ENCODE results near the gene FAM9A.

FAM9A gene

DNA sequence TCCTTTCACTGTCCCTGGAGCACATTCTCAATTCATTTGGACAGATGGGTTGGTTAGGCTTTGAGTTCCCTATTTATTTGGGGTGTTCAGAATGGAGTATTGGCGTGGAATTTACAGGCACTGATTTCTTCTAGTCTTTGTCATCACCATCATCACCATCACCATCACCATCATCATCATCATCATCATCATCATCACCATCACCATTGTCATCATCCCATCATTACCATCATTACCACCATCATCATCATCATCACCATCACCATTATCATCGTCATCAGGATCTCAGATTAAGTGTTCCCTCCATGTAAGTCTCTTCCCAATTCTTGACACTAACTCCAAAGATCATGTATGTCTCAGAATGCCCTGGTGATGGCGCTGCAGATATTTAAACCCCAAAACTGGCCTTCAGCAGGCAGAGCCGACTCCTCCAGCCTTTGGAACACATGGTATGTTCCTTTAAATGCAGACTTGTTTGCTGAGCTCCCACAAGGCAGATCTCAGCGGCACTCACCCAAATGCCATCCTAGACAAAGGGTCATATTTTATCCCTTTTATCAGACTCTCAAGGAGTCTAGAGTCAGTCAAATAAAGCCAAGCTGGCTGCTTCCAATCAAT lies 19.8 kb upstream of the FAM9A start:
- Histone ChIP-seq H3K36me3 (ENCODE audit: insufficient read depth) (no peaks in the 10 kb centered on the region), H3K27me3 (ENCODE audit: insufficient read depth, low read depth) (no peaks in the 10 kb centered on the region), H3K4me1 (ENCODE audit: low read depth, poor library complexity, severe bottlenecking) (no peaks in the 10 kb centered on the region), H3K4me2 (no peak overlapping the region), H2AFZ (ENCODE audit: low read depth) (no peak overlapping the region), H3K79me2 (ENCODE audit: insufficient read depth, low read depth) (no peaks in the 10 kb centered on the region), H3K4me3 (IDR thresholded peaks at IDR 0.05; ENCODE audit: insufficient read depth, low read depth, low read length) (no peak overlapping the region), H4K20me1 (ENCODE audit: insufficient read depth) (no peaks in the 10 kb centered on the region), H3K27ac (no peak overlapping the region), H3K9ac (no peak overlapping the region)
- TF ChIP-seq, protein P1, sequence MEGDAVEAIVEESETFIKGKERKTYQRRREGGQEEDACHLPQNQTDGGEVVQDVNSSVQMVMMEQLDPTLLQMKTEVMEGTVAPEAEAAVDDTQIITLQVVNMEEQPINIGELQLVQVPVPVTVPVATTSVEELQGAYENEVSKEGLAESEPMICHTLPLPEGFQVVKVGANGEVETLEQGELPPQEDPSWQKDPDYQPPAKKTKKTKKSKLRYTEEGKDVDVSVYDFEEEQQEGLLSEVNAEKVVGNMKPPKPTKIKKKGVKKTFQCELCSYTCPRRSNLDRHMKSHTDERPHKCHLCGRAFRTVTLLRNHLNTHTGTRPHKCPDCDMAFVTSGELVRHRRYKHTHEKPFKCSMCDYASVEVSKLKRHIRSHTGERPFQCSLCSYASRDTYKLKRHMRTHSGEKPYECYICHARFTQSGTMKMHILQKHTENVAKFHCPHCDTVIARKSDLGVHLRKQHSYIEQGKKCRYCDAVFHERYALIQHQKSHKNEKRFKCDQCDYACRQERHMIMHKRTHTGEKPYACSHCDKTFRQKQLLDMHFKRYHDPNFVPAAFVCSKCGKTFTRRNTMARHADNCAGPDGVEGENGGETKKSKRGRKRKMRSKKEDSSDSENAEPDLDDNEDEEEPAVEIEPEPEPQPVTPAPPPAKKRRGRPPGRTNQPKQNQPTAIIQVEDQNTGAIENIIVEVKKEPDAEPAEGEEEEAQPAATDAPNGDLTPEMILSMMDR (conservative IDR thresholded peaks at IDR 0.05; ENCODE audit: low read depth, low read length) = no peak

DNA sequence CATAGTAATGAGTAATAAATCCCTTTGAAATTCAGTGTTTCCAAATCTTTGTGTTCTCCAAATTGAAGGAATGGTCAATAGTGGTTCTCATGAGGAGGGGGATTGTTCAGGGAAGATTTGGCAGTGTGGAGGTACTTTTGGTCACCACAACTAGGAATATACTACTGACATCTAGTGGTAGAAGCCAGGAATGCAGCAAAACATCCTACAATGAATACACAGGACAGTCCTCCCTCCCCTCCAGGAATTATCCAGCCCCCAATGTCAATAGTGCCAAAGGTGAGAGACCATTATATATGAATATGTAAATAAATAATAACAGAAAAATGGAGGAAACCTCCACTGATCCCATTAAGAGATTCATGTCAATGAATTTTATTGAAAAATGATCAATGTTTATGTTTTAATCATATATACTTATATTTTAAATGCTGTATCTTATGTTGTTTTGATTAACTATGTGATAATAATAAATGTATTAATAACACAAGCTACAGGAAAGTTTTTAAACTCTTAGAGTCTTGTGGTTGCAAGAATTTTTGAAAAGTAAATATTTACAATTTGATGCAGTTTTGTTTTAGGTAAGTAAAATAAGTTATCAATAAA lies 14.4 kb upstream of the FAM9A start:
- Histone ChIP-seq H3K4me1 (ENCODE audit: low read depth, poor library complexity, severe bottlenecking) (no peaks in the 10 kb centered on the region), H3K4me2 (no peak overlapping the region), H3K9ac (no peak overlapping the region), H2AFZ (ENCODE audit: low read depth) (no peak overlapping the region), H3K36me3 (ENCODE audit: insufficient read depth) (no peaks in the 10 kb centered on the region), H3K27me3 (ENCODE audit: insufficient read depth, low read depth) (no peaks in the 10 kb centered on the region), H4K20me1 (ENCODE audit: insufficient read depth) (no peaks in the 10 kb centered on the region), H3K4me3 (IDR thresholded peaks at IDR 0.05; ENCODE audit: insufficient read depth, low read depth, low read length) (no peak overlapping the region), H3K27ac (no peak overlapping the region), H3K79me2 (ENCODE audit: insufficient read depth, low read depth) (no peaks in the 10 kb centered on the region)
- TF ChIP-seq, protein P1 (conservative IDR thresholded peaks at IDR 0.05; ENCODE audit: low read depth, low read length) = peak; percentile 53

DNA sequence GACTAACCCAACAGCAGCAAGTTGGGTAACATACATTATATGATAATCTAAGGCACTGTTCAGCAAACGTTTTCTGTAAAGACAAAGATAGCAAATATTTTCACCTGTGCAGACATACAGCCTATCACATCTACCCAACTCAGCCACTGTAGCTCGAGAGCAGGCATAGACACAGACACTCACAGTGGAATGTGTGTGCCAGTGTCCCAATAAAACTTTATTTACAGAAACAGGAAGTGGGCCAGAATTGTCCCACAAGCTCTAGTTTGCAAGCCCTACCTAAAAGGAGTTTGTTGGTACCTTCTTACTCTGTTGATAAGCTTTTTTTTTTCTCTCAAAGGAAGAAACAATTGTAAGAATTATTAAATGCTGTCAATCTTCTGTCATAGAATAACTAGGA lies 11.9 kb upstream of the FAM9A start:
- H3K4me2 ChIP-seq = no peak overlapping the region
- H4K20me1 ChIP-seq (ENCODE audit: insufficient read depth) = no peaks in the 10 kb centered on the region
- H3K79me2 ChIP-seq (ENCODE audit: insufficient read depth, low read depth) = no peaks in the 10 kb centered on the region
- H3K9ac ChIP-seq = no peak overlapping the region
- H2AFZ ChIP-seq (ENCODE audit: low read depth) = no peak overlapping the region
- H3K36me3 ChIP-seq (ENCODE audit: insufficient read depth) = no peaks in the 10 kb centered on the region
- no peaks in the 10 kb centered on the region for H3K27me3 ChIP-seq (ENCODE audit: insufficient read depth, low read depth)
- no peaks in the 10 kb centered on the region for H3K4me1 ChIP-seq (ENCODE audit: low read depth, poor library complexity, severe bottlenecking)
- H3K27ac ChIP-seq = no peak overlapping the region
- TF ChIP-seq, protein P1 (conservative IDR thresholded peaks at IDR 0.05; ENCODE audit: low read depth, low read length) = no peak
- H3K4me3 ChIP-seq (IDR thresholded peaks at IDR 0.05; ENCODE audit: insufficient read depth, low read depth, low read length) = no peak overlapping the region

DNA sequence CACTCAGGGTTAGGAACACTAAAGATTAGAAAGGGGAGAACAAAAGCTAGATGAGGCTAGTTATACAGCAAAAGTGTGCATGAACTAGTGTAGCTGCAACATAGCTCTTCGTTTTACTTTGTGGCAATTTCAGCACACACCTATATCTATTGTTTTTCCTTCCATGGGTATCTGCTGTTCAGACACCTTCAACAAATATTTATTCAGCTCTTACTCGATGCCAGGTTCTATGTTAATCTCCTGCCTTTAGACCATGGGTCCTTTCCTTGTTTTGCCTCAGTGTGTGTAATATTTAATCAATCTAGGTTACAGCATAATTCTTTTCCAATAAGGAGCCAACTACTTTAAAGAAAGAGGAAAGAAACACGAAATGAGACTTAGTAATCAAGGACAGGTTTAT lies 10.4 kb upstream of the FAM9A start:
- no peak overlapping the region for H3K27ac ChIP-seq
- no peaks in the 10 kb centered on the region for H3K4me1 ChIP-seq (ENCODE audit: low read depth, poor library complexity, severe bottlenecking)
- TF ChIP-seq, protein P1 (conservative IDR thresholded peaks at IDR 0.05; ENCODE audit: low read depth, low read length) = no peak
- H3K79me2 ChIP-seq (ENCODE audit: insufficient read depth, low read depth) = no peaks in the 10 kb centered on the region
- no peak overlapping the region for H3K4me3 ChIP-seq (IDR thresholded peaks at IDR 0.05; ENCODE audit: insufficient read depth, low read depth, low read length)
- no peak overlapping the region for H3K4me2 ChIP-seq
- no peak overlapping the region for H2AFZ ChIP-seq (ENCODE audit: low read depth)
- no peaks in the 10 kb centered on the region for H4K20me1 ChIP-seq (ENCODE audit: insufficient read depth)
- H3K9ac ChIP-seq = no peak overlapping the region
- H3K36me3 ChIP-seq (ENCODE audit: insufficient read depth) = no peaks in the 10 kb centered on the region
- no peaks in the 10 kb centered on the region for H3K27me3 ChIP-seq (ENCODE audit: insufficient read depth, low read depth)
